NB4 (cell line): ENCODE results near the gene ELP5.

ENCODE experiments used
- DNase-seq: peaks from one replicate; pipeline ENCODE4 v3.0.0; 2010; ENCODE audit warnings: low read depth
- H3K4me3 ChIP-seq: one replicate; pipeline ENCODE4 v1.5.1; 2011; ENCODE audit warnings: mild to moderate bottlenecking, low read depth, low read length, moderate library complexity
- MYC ChIP-seq: IDR thresholded peaks from 2 replicates; pipeline ENCODE4 v1.6.1; 2011; ENCODE audit warnings: low read depth, low read length
- POLR2A ChIP-seq: IDR thresholded peaks from 2 replicates; pipeline ENCODE4 v1.6.1; 2011; ENCODE audit warnings: mild to moderate bottlenecking; ENCODE audit not compliant: insufficient read length; ENCODE audit errors: extremely low read depth
- TF ChIP-seq, protein P1 (sequence below): IDR thresholded peaks from one replicate; pipeline ENCODE4 v1.5.1; 2012; ENCODE audit warnings: low read depth, low read length
- TF ChIP-seq, protein P2 (sequence below): IDR thresholded peaks from 2 replicates; pipeline ENCODE4 v1.6.1; 2011; ENCODE audit warnings: low read depth, low read length

Gene ELP5

DNA sequence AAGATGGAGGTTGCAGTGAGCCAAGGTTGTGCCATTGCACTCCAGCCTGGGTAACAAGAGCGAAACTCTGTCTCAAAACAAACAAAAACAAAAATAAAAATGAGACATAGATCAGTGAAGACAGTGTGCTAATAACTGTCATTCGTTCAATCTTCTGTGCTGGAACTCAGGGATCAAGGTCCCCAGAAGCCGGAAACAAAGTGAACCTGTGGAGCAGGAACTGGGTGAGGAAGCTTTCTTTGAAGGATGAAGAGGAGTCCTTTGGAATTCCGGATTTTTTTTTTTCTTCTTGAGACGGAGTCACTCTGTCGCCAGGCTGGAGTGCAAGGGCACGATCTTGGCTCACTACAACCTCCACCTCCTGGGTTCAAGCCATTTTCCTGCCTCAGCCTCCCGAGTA lies 27.4 kb downstream of the ELP5 start:
- TF ChIP-seq, protein P1, sequence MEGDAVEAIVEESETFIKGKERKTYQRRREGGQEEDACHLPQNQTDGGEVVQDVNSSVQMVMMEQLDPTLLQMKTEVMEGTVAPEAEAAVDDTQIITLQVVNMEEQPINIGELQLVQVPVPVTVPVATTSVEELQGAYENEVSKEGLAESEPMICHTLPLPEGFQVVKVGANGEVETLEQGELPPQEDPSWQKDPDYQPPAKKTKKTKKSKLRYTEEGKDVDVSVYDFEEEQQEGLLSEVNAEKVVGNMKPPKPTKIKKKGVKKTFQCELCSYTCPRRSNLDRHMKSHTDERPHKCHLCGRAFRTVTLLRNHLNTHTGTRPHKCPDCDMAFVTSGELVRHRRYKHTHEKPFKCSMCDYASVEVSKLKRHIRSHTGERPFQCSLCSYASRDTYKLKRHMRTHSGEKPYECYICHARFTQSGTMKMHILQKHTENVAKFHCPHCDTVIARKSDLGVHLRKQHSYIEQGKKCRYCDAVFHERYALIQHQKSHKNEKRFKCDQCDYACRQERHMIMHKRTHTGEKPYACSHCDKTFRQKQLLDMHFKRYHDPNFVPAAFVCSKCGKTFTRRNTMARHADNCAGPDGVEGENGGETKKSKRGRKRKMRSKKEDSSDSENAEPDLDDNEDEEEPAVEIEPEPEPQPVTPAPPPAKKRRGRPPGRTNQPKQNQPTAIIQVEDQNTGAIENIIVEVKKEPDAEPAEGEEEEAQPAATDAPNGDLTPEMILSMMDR, result no peak
- TF ChIP-seq MYC (no peak), POLR2A (no peak)
- TF ChIP-seq, protein P2, sequence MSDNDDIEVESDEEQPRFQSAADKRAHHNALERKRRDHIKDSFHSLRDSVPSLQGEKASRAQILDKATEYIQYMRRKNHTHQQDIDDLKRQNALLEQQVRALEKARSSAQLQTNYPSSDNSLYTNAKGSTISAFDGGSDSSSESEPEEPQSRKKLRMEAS, result no peak
- no peak overlapping the region for H3K4me3 ChIP-seq
- no peak for DNase-seq

DNA sequence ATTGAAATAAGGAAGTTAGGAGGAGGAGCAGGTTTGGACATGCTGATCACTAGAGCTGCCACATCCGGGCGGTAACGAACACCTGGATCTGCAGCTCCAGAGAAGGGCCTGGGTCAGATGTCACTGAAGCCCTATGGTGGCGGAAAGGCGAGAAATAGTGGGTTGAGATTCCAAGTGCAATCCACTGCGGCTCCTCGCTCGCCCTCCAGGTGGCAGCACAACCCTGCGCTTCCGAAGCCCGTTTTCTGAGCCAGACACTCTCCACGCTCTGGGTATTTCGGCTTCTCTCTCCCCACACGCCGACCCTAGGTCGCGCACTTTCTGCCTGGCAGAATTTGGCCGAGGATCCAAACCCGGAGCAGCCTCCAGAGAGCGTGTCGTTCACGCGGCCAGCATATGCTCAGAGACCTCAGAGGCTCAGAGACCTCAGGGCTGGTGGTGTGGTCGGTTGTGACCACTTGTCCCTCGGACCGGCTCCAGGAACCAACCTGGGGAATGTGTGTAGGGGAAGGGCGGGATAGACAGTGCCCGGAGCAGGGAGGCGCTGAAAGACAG lies 28.6 kb downstream of the ELP5 start:
- H3K4me3 ChIP-seq, result peak overlapping the region; percentile 36
- TF ChIP-seq MYC (peak; percentile 86), POLR2A (no peak)
- TF ChIP-seq, protein P2, result peak; percentile 83
- TF ChIP-seq, protein P1, result peak; percentile 70
- peak; percentile 87 for DNase-seq

DNA sequence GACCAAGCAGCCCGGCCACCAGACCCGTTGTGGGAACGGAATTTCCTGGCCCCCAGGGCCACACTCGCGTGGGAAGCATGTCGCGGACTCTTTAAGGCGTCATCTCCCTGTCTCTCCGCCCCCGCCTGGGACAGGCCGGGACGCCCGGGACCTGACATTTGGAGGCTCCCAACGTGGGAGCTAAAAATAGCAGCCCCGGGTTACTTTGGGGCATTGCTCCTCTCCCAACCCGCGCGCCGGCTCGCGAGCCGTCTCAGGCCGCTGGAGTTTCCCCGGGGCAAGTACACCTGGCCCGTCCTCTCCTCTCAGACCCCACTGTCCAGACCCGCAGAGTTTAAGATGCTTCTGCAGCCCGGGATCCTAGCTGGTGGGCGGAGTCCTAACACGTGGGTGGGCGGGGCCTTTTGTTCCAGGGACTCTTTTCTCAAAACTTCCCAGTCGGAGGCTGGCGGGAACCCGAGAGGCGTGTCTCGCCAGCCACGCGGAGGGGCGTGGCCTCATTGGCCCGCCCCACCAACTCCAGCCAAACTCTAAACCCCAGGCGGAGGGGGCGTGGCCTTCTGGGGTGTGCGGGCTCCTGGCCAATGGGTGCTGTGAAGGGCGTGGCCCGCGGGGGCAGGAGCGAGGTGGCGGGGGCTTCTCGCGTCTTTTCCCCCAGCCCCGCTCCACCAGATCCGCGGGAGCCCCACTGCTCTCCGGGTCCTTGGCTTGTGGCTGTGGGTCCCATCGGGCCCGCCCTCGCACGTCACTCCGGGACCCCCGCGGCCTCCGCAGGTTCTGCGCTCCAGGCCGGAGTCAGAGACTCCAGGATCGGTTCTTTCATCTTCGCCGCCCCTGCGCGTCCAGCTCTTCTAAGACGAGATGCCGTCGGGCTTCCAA lies 29.3 kb downstream of the ELP5 start, which contains the start of gene SLC2A4:
Gene SLC2A4, plus strand, starts transcription at position 645 of the 879 bp plus-strand sequence. Its CDS starts 217 bp downstream, at position 862.
- H3K4me3 ChIP-seq, result peak within 1 kb of the TSS; percentile 36
- DNase-seq, result peak; percentile 91
- TF ChIP-seq, protein P2, result peak; percentile 87
- TF ChIP-seq POLR2A (no peak), MYC (peak; percentile 79)

DNA sequence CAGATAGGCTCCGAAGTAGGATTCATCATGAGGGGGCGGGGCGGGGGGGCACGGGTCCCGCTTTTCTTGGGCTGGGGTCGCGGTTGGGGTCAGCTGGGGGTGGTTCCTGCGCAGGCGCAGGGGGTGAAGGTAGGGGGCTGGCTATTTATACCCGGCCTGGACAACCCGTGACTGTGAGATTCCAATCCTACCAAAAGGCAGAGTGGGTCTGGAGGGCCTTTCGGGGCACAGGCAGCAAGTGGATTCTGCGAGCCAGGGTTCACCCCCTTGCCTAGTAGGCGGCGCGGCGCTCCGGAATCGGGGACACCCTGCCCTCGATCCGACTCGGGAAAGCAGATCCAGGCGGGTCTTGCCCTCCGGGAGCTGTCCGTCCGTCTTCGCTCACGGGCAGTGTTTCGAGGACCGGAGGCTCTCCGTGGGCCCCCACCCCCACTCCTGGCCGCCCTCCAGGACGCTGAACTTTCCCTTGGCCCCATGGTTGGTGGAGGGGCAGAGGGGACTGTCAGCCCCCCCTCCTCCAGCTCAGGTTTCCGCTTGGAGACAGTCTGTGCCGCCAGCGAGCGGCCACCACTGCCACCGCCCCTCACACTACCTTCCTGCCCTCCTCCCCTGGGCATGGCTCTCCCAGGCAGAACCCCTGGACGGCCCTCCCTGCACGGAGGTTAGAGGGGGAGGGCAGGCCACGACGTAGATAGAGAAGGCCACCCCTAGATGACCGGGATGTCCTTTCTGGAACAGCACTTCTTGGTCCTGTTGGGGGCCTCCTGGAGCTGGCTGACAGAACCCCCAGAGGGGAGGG lies 30.1 kb downstream of the ELP5 start:
- TF ChIP-seq MYC, result no peak
- TF ChIP-seq, protein P1, result no peak
- TF ChIP-seq, protein P2, result no peak
- TF ChIP-seq POLR2A, result no peak
- DNase-seq, result no peak
- H3K4me3 ChIP-seq, result no peak overlapping the region

DNA sequence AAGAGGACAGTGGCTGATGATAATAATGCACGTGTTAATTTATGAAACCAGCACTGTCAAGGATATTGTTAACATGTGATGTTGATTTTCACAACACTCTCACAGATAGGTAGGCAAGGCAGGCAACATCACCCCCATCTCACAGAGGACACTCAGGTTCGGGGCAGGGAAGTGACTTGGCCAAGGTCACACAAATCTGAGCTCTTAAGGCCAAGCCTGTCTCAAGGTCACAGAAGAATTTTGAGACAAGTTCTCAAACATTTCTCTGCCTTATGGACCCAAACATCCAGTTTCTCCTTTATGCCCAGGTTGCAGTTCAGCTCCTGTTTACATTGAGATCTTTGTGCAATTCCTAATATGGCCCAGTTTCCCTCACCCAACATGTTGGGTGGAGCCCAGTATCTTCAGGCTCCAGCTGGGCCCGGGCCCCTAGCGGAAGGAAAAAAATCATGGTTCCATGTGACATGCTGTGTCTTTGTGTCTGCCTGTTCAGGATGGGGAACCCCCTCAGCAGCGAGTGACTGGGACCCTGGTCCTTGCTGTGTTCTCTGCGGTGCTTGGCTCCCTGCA lies 30.8 kb downstream of the ELP5 start:
- H3K4me3 ChIP-seq, result no peak overlapping the region
- DNase-seq, result no peak

More for the DNA sequence above, 30.8 kb downstream of the ELP5 start:
- TF ChIP-seq, protein P1, result no peak
- TF ChIP-seq, protein P2, result no peak
- TF ChIP-seq MYC (no peak), POLR2A (no peak)
